Endothelial cell of umbilical vein (primary cell): ENCODE data around the gene CENPN. TPM values are rescaled to one million over a fixed set of nuclear protein-coding genes. Genes with fewer than 3 reads are reported as not detected.

Experiments used
- BruUV-seq: library from RNA; stranded (reverse); fragments of 400-500 nt; replicated peaks from 2 replicates; lab custom pipeline; 2021; lab: Mats Ljungman, UMichigan
- CTCF ChIA-PET: fragments of 300-600, 350-600 bp; sonication (Branson Sonifier 250); formaldehyde crosslinking; loops from one replicate; lab custom pipeline; 2021; ENCODE audit warnings: antibody characterized with exemption, inconsistent platforms; lab: Charles Lee
- POLR2A ChIA-PET: fragments of 300-600, 350-600 bp; sonication (Branson Sonifier 250); formaldehyde crosslinking; loops from one replicate; lab custom pipeline; 2021; ENCODE audit warnings: antibody characterized with exemption, inconsistent platforms; lab: Charles Lee
- DNase-seq: peaks from one replicate; pipeline ENCODE4 v3.0.0-alpha.2; 2011; ENCODE audit warnings: low read depth, low spot score
- FAIRE-seq: peaks from 2 replicates; lab custom pipeline; 2011; peaks lifted over from hg19 to GRCh38; lab: Jason Lieb, UNC
- H2AFZ ChIP-seq: 2 replicates; pipeline ENCODE4 v1.6.0; 2012; ENCODE audit warnings: low read depth, low read length, control low read depth, inconsistent platforms
- H3K27ac ChIP-seq: 2 replicates; pipeline ENCODE4 v1.5.1; 2011; ENCODE audit warnings: low read depth, mild to moderate bottlenecking, control low read depth, low read length, moderate library complexity; ENCODE audit not compliant: insufficient read depth
- H3K27me3 ChIP-seq, 2 experiments: 2 replicates each; pipeline versions ENCODE4 v1.6.0 to v1.6.1; 2011; ENCODE audit warnings: low read length in 2 of 2, mixed read lengths in 1 of 2; ENCODE audit not compliant: control insufficient read depth in 2 of 2, insufficient read depth in 2 of 2
- H3K36me3 ChIP-seq, 2 experiments: 2 replicates in 1 of 2; 3 replicates in 1 of 2; pipeline ENCODE4 v1.5.1; 2011; ENCODE audit warnings: low read length in 2 of 2, mild to moderate bottlenecking in 1 of 2, moderate library complexity in 1 of 2; ENCODE audit not compliant: control insufficient read depth in 2 of 2, insufficient read depth in 2 of 2; ENCODE audit errors: extremely low read depth in 1 of 2
- H3K4me1 ChIP-seq: 3 replicates; pipeline ENCODE4 v1.5.1; 2011; ENCODE audit warnings: mild to moderate bottlenecking, low read length; ENCODE audit not compliant: control insufficient read depth, insufficient read depth; ENCODE audit errors: extremely low read depth
- H3K4me2 ChIP-seq: 2 replicates; pipeline ENCODE4 v1.6.1; 2011; ENCODE audit warnings: low read length, control low read depth, mixed read lengths; ENCODE audit not compliant: insufficient read depth
- H3K4me3 ChIP-seq, 3 experiments: fragments of 200-600 bp in 1 of 3; sonication (generic), shearing (Covaris generic) in 1 of 3; replicated peaks in 1 of 3; 2 replicates each; pipeline ENCODE4 v1.5.1; 2011 to 2016; ENCODE audit warnings: control low read depth in 3 of 3, low read length in 3 of 3, mild to moderate bottlenecking in 2 of 3, inconsistent platforms in 1 of 3, low read depth in 1 of 3, moderate library complexity in 1 of 3; ENCODE audit not compliant: insufficient read depth in 1 of 3
- H3K79me2 ChIP-seq: 2 replicates; pipeline ENCODE4 v1.6.0; 2012; ENCODE audit warnings: low read length, inconsistent platforms; ENCODE audit not compliant: control insufficient read depth, insufficient read depth
- H3K9ac ChIP-seq: replicated peaks from 2 replicates; pipeline ENCODE3; 2011; ENCODE audit warnings: low read length, control low read depth; ENCODE audit not compliant: insufficient read depth; ENCODE audit errors: extremely low read depth
- H3K9me1 ChIP-seq: replicated peaks from 3 replicates; pipeline ENCODE4 v1.6.0; 2011; ENCODE audit warnings: mild to moderate bottlenecking, low read length; ENCODE audit not compliant: control insufficient read depth, insufficient read depth; ENCODE audit errors: extremely low read depth
- H3K9me3 ChIP-seq: replicated peaks from 2 replicates; pipeline ENCODE4 v1.5.1; 2012; ENCODE audit warnings: low read length, inconsistent platforms; ENCODE audit not compliant: control insufficient read depth, insufficient read depth
- H4K20me1 ChIP-seq: replicated peaks from 2 replicates; pipeline ENCODE3; 2011; ENCODE audit warnings: mild to moderate bottlenecking, low read length; ENCODE audit not compliant: control insufficient read depth, insufficient read depth; ENCODE audit errors: extremely low read depth
- CTCF ChIP-seq, 2 donors: IDR thresholded peaks; 1 replicate in 1 of 2; 2 replicates in 1 of 2; pipeline ENCODE4 v1.5.1; 2011; ENCODE audit warnings: low read length in 2 of 2, mild to moderate bottlenecking in 2 of 2, moderate library complexity in 2 of 2, control low read depth in 1 of 2, inconsistent platforms in 1 of 2, low read depth in 1 of 2; ENCODE audit not compliant: insufficient read depth in 1 of 2; ENCODE audit errors: extremely low read depth in 1 of 2
- EZH2 ChIP-seq: IDR thresholded peaks from 2 replicates; pipeline ENCODE4 v1.6.1; 2012; ENCODE audit warnings: borderline replicate concordance, low read depth, mild to moderate bottlenecking, moderate library complexity, low read length, inconsistent platforms; ENCODE audit not compliant: severe bottlenecking
- FOS ChIP-seq: IDR thresholded peaks from 2 replicates; pipeline ENCODE4 v1.6.1; 2011; ENCODE audit warnings: mild to moderate bottlenecking, low read length, moderate library complexity, borderline replicate concordance; ENCODE audit not compliant: insufficient read depth
- GATA2 ChIP-seq: IDR thresholded peaks from 2 replicates; pipeline ENCODE4 v1.7.0; 2011; ENCODE audit warnings: low read depth, mild to moderate bottlenecking, moderate library complexity, mixed read lengths, low read length; ENCODE audit not compliant: insufficient read length, insufficient read depth
- JUN ChIP-seq: IDR thresholded peaks from 2 replicates; pipeline ENCODE4 v1.6.1; 2011; ENCODE audit warnings: borderline replicate concordance, low read depth; ENCODE audit not compliant: insufficient read length, insufficient read depth
- MAX ChIP-seq: IDR thresholded peaks from 2 replicates; pipeline ENCODE4 v1.6.1; 2011; ENCODE audit not compliant: insufficient read depth, insufficient read length
- MYC ChIP-seq: IDR thresholded peaks from one replicate; pipeline ENCODE4 v1.6.1; 2011; ENCODE audit warnings: mild to moderate bottlenecking, low read depth, low read length
- POLR2A ChIP-seq: IDR thresholded peaks from 2 replicates; pipeline ENCODE4 v1.6.1; 2012; ENCODE audit warnings: low read depth, mild to moderate bottlenecking, control low read depth, low read length
- POLR2AphosphoS5 ChIP-seq: IDR thresholded peaks from 2 replicates; pipeline ENCODE4 v1.6.1; 2012; ENCODE audit warnings: low read depth, mild to moderate bottlenecking, control low read depth, low read length, moderate library complexity; ENCODE audit not compliant: insufficient read depth
- dilution Hi-C: fragments of 300-500 bp; cut with MboI; formaldehyde crosslinking; loops from one replicate; pipeline ENCODE4 v1.15.0; 2019; ENCODE audit warnings: low sequenced_read_pairs; ENCODE audit not compliant: extremely low pct_ligation_motif_present
- intact Hi-C: fragments of 100-400 bp; cut with micrococcal nuclease; formaldehyde crosslinking; loops from one replicate; pipeline ENCODE4 v1.10.0; 2022
- polyA plus RNA-seq, 4 experiments: library from polyadenylated mRNA; depleted of rRNA in 3 of 4; stranded (reverse) in 3 of 4; unstranded in 1 of 4; fragments of >200 nt; gene quantifications; 2 replicates each; pipeline versions ENCODE4 v1.2.1 to v1.2.3, GENCODE V29; 2011 to 2012; ENCODE audit warnings: missing spikeins in 1 of 4
- total RNA-seq: library from RNA; stranded (reverse); gene quantifications from 2 replicates; pipeline ENCODE4 v1.2.3, GENCODE V29; 2021

The CENPN gene
- total and polyA plus RNA-seq, 2 donors (not counting 3 experiments of a cell fraction or from before 2014, with no cell fraction given) = 17.6 to 52.4 TPM

- no peaks in the 10 kb centered on the region for H3K27me3 ChIP-seq
- H3K9me1 ChIP-seq = no peaks in the 10 kb centered on the region
- CTCF ChIA-PET = interaction anchor here (1.1 to 2.3 kb wide), 4 partner anchors 10 to 16 kb away, joined by 4 to 11 read pairs (median 5); no protein-coding TSS in a partner anchor
- no peak overlapping the region for H3K27ac ChIP-seq
- no peak overlapping the region for H3K9ac ChIP-seq
- POLR2A ChIA-PET = no interaction called here
- H3K79me2 ChIP-seq = peaks cover 60% of the 10 kb centered on the region
- intact Hi-C loops = no loop called here
- peaks cover 18% of the 10 kb centered on the region for H3K4me1 ChIP-seq
- no peaks in the 10 kb centered on the region for H4K20me1 ChIP-seq
- no peak overlapping the region for H2AFZ ChIP-seq
- H3K36me3 ChIP-seq = no peaks in the 10 kb centered on the region
- BruUV-seq = no TSS peak
- dilution Hi-C loops = no loop called here
- DNase-seq = no peak
- no peak overlapping the region for H3K4me3 ChIP-seq
- TF ChIP-seq MYC = no peak
- TF ChIP-seq EZH2 = no peak
- TF ChIP-seq POLR2A = no peak
- no peak for TF ChIP-seq FOS
- no peak for TF ChIP-seq JUN
- no peak for TF ChIP-seq MAX
- TF ChIP-seq CTCF (IDR thresholded peaks at IDR 0.05; ENCODE audit: extremely low read depth in 1 of 2, insufficient read depth in 1 of 2, low read depth in 1 of 2, low read length in 2 of 2) = no peak
- no peak for TF ChIP-seq GATA2
- no peak for TF ChIP-seq POLR2AphosphoS5
- H3K4me2 ChIP-seq = no peak overlapping the region
- FAIRE-seq = no peak
- H3K9me3 ChIP-seq = no peaks in the 10 kb centered on the region
Observed at GRCh38 chr16:80988756-80989155, 18.3 kb upstream of the CENPN start.
